GM19468 (cell line): ENCODE data around the gene DHH.

Experiments
- ATAC-seq: cut with Tn5 transposase; IDR thresholded peaks from one replicate; pipeline ENCODE4 v1.9.1; 2021; ENCODE audit warnings: mild to moderate bottlenecking, moderate library complexity, moderate number of reproducible peaks; ENCODE audit not compliant: unreplicated experiment; ENCODE audit errors: extremely low read depth

Gene DHH

GRCh38 chr12:49051777-49052438 is 42.7 kb downstream of the DHH start:
- ATAC-seq, result no peak

DNA sequence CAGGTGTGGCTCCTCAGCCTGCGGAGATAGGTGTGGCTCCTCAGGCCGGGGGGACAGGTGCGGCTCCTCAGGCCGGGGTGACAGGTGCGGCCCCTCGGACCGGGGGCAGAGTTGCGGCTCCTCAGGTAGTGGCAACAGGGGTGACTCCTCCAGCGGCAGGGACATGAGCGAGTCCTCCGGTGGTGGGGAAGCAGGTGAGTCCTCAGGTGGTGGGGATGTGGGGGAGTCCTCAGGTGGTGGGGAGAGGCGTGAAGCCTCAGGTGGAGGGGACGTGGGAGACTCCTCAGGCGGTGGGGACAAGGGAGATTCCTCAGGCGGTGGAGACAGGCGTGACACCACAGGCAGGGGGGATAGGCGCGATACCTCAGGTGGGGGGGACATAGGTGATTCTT is 43.2 kb downstream of the DHH start:
- no peak for ATAC-seq

DNA sequence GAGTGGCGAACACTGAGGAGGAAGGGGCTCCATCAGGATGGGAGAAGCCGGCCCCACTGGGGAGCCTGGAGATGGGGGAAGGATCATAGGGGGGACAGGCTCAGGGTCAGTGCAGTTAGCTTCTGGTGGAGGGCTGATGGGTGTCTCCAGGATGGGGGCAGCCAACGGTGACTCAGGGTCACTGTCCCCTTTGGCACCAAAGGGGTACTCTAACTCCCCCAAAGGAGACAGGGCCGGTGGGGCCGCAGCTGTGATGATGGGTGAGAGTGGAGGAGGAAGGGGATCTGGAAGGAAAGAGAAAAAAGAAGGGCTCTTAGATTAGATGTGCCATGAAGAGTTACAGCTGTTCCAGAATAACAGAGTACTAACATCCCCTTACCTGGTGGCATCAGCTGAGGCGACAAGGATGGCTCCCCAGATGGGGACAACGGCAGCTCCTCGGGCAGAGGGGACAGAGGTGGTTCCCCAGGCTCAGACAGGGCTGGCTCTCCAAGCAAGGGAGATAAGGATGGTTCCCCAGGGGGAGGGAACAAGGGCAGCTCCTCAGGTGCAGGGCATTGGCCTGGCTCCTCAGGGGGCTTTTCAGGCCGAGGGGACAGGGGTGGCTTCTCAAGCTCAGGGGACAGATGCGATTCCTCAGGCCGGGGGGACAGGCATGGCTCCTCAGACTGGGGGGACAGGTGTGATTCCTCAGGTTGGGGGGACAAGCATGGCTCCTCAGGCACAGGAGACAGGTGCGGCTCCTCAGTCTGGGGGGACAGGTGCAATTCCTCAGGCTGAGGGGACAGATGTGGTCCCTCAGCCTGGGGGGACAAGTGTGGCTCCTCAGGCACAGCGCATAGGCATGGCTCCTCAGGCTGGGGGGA is 43.9 kb downstream of the DHH start:
- no peak for ATAC-seq

DNA sequence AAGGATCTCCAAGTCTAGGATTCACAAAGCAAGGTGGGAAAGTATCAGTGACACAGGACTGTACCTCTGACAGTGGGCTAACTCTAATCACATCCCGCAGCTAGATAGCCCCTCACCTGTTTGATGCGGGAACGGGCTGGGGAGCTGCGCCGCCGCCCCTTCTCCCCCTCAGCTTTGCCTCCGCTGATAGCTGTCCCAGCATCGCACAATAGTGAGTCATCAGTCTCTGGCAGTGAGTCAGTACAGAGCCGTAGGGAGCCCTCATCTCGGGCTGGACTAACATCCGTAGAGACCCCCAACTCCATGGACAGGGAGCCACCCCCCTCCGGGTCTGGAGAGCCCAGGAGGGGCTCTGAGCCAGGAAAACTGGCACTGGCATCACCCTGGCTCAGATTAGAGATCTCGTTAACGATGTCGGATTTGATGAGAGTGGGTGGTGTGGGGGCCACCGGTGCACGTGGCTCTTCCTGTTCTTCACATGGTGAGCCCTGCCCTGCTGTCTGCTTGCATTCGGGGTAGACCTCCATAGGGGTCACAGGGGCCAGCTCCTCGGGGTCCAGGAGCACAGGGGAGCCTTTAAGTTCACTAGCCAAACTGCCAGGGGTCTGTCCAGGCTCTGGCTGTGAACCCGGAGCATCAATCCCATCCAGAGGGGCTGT is 44.9 kb downstream of the DHH start:
- ATAC-seq, result no peak

- no peak for ATAC-seq
These were observed 45.6 kb downstream of the DHH start for GRCh38 chr12:49048953-49049352.

DNA sequence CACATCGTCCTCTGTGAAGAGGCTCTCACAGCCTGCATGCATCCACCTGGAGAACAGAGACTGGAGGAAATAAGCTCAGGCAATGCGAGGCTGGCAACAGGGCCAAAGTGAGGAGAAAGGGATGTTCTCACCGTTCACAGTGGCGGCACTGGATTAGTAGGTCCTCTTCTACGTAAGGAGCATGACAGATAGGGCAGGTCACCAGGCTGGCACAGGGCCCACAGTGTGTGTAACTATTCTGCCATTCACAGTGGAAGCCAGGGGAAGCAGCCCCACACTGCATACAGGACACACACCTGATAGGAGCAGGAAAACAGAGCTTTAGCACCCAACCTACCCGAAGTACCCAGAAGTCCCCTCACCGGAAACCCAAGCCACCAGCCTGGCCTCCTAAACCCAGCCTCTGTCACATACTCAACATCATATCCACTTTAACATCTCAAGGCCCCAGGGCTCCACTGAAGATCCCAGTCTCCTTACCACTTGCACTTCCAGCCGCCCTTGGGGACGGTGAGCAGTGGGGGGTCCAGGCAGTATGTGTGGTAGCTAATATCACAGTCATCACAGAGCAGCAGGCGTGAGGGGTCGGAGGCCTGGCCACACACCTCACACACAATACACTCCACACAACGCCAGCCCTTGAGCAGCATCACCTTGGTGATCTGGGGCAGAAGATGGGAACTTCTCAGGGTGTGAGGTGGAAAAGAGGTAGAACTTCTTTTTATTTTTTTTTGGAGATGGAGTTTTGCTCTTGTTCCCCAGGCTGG is 48.3 kb downstream of the DHH start:
- ATAC-seq, result no peak

DNA sequence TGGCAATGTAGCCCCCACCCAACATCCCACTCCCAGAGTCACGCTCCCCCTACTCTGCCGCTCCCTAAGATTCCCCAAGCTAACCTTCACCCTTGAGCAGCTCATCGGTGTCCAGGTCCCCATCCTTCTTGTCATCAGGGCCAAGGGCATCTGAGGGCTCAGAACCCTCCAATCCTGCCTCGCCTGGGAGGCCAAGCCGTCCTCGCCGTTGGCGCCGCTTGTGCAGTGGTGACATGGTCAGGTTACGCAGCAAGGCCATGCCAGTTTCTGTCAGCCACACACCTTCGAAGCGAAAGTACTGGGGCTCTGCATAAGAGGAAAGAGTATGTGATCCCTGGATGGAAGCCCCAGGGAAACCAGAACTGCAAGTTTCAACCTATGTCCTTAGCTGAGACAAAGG is 49.9 kb downstream of the DHH start:
- ATAC-seq, result no peak

DNA sequence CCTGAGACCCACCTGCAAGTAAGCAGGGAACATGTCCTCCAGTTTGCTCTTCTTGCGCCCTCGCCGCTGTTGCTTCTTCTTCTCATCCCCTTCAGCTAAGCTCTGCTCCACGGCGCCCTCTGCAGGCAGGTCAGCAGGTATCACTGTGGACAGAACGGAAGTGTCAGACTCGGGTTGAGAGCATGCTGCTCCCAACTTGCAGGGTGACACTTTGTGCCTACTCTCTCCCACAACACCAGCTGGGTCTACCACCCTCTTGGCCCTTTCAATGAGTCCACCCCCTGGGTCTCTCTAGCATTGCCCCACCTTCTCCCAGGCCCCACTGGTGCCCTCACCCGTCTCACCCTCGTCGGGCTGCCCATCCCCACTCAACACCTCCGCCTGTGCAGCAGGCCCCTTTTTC is 50.7 kb downstream of the DHH start:
- ATAC-seq, result no peak

- no peak for ATAC-seq
These were observed 51.4 kb downstream of the DHH start for GRCh38 chr12:49043241-49043640.

GRCh38 chr12:49041881-49042484 is 52.6 kb downstream of the DHH start:
- ATAC-seq, result no peak

- ATAC-seq, result no peak
These were observed 53.3 kb downstream of the DHH start for GRCh38 chr12:49041036-49041880.

GRCh38 chr12:49040364-49040855 is 54.2 kb downstream of the DHH start:
- ATAC-seq, result no peak

DNA sequence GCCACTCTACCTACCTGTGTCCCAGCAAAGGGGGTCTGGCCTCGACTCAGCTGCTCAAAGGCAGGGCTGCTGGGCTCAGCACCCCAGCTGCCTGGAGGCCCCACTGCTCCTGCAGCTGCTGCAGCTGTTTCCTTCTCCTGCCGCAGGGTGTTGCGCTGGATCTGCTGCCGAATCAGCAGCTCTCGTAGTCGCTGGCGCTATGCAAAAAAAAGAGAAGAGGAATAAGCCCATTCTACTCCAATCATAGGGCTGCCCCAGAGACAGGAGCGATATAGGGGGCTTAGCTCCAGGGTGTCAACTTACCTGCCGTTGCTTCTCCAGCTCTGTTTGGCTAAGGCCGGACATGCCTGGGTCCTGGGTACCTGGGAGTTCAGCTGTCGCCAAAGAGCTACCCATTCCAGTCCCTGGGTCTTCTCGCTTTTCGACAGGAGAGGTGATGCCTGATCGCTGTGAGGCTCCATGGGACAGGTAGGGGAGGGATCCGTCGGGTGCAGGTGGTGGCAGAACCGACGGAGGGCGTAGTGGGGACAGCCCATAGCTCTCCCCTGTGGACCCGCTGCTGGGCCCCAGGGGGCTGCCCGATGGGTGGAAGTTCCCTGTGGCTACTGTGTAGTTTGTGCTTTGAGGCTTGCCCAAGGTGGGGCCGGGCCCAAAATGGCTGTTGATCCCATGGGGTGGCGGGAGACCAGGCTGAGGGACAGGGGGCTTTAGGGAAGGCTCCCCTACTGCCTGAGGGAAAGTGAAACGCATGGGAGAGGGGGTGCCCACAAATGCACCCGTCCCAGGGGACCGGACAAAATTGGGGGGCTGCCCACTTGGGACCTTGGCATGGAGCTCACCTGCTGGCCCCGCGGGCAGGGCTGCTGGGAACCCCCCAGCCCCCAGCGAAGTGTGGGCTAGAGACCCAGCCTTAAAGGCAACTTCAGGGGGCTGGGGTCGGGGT is 54.9 kb downstream of the DHH start:
- ATAC-seq, result no peak

DNA sequence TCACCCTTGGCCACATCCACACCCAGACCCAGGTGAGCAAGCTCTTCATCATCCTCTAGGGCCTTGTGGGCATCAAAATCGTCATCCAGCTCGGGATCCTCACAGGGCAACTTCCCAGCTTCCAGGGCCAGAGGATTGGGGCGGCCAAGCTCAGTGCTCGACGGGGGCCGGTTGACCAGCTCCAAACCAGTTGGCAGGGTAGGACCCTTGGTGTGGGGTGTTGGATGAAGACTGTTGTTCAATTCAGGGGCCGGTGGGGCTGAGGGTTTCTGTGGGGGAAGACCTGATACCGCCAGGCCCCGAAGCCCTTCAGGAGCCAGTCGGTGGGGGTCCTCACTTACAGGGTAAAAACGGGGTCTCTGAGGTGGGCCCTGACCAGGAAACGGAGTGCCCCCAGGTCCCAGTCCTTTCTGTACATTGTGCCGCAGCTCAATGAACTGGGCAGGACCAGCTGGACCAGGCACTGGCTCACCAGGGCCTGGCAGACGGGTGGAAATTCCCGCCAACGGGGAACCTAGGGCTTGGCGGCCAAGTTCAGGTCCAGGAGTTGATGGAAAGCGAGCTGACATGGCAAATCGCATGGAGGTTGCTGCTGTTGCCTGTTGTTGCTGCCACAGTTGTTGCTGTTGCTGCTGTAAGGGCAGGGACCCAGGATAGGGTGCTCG is 56.2 kb downstream of the DHH start:
- ATAC-seq, result no peak

DNA sequence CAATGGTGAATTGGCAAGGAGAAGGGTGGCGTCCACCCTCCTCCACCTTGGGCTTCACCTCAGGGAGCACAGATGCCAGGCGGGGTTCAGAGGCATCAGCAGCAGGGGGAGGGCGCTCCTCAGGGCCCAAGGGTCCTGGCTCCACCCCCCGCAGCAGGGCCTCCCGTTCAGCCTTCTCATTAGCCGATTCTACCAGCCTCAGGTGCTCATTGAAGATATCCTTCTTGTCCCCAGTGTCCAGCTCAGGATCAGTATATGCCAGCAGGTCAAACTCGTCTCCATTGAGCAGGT is 56.7 kb downstream of the DHH start:
- no peak for ATAC-seq

DNA sequence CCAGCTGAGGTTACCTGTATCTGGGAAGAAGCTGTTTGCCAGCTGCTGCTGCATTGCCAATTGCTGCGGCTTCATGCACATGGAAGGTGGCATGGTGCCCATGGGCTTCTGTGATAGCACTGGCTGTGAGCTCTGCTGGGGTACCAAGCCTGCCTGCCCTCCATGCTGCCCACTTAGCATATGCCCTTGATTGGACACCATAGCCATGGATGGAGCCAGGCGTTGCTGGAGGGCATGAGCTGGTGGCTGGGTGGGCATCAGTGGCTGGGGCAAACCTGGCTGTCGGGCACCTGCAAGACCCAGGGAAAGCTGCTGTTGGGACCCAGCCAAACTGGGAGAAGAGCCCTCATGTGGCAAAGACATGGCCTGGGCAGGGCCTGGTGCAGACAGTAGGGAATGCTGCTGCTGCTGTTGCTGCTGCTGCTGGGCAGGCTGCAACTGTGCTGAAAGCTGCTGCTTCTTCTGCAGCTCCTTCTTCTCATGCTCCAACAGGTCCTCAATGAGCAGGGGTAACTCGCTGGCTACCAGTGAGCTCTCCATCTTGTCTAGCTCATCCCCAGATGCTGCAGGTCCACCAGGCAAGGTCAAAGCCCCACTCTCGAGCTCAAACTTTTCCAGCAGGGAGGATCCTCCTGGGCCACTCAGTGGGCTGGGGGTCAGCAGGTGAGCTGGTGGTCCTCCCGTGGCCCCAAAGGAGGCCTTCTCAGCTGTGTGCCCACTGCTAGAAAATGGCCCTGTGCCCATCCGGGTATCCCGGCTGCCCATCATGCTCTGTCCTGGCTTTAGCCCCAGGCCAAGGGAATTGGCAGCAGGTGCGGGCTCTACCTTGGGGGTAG is 57.3 kb downstream of the DHH start:
- no peak for ATAC-seq
